Cardiac muscle cell (in vitro differentiated cells and primary cell): Measurements from ENCODE around the gene ZXDC. TPM values are rescaled to one million over a fixed set of nuclear protein-coding genes. Genes with fewer than 3 reads are reported as not detected.

Experiments
- DNase-seq, 2 donors: peaks; one replicate each; pipeline versions ENCODE4 v3.0.0 to v3.0.0-alpha.2; 2010 to 2017; ENCODE audit warnings: low read depth in 1 of 2, low spot score in 1 of 2
- H3K27ac ChIP-seq: fragments of 200-600 bp; sonication (generic); 2 replicates; pipeline ENCODE4 v1.5.1; 2016
- H3K27me3 ChIP-seq: fragments of 200-600 bp; sonication (generic); 2 replicates; pipeline ENCODE4 v1.6.0; 2016; ENCODE audit warnings: control low read depth
- H3K36me3 ChIP-seq: fragments of 200-600 bp; sonication (generic); 2 replicates; pipeline ENCODE4 v1.5.1; 2016; ENCODE audit warnings: control low read depth
- H3K4me1 ChIP-seq: fragments of 200-600 bp; sonication (generic); 2 replicates; pipeline ENCODE4 v1.8.1; 2017; ENCODE audit warnings: low read depth, mild to moderate bottlenecking, mixed run types
- H3K4me3 ChIP-seq: fragments of 200-600 bp; sonication (generic); 2 replicates; pipeline ENCODE4 v1.5.1; 2016; ENCODE audit warnings: mild to moderate bottlenecking
- H3K9me3 ChIP-seq: fragments of 200-600 bp; sonication (generic); 2 replicates; pipeline ENCODE4 v1.5.1; 2017; ENCODE audit warnings: low read depth, mild to moderate bottlenecking, control low read depth
- polyA plus RNA-seq: library from polyadenylated mRNA; unstranded; fragments of >200 nt; fragmentation: Nextera tagmentation; extraction: Ambion mirVana; gene quantifications from 2 replicates; pipeline ENCODE4 v1.2.1, GENCODE V29; 2016
- total RNA-seq: library from RNA; depleted of rRNA; stranded (reverse); fragments of >200 nt; gene quantifications from 2 replicates; pipeline ENCODE4 v1.2.3, GENCODE V29; 2016
- TF ChIP-seq, protein P1 (sequence below): IDR thresholded peaks from 2 replicates; pipeline ENCODE4 v1.5.1; 2012; ENCODE audit warnings: low read depth, mild to moderate bottlenecking, low read length

Gene ZXDC
- total and polyA plus RNA-seq, 2 experiments from 2014 or later: 40.4 to 56.3 TPM

DNA sequence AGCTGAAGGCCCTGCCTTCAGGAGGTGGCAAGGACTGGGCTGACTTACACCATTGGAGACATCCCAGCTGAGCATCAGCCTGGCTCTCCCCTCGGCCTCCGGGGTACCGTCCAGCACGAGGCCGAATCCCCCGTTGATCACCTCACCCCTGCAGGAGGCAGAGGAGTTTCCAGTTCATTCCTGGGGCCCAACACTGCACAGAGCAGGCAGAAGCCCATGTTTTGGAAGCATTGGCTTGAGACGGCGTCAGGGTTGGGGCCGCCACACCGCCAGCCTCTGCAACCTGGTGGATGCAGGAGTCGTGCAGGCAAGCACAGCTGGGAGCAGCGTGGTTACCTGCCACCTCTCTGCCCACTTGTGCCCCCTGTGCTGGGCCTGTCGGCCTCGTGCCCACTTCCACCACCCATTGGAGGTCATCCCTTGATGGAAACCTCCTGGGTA lies 7.7 kb upstream of the ZXDC start:
- TF ChIP-seq, protein P1, sequence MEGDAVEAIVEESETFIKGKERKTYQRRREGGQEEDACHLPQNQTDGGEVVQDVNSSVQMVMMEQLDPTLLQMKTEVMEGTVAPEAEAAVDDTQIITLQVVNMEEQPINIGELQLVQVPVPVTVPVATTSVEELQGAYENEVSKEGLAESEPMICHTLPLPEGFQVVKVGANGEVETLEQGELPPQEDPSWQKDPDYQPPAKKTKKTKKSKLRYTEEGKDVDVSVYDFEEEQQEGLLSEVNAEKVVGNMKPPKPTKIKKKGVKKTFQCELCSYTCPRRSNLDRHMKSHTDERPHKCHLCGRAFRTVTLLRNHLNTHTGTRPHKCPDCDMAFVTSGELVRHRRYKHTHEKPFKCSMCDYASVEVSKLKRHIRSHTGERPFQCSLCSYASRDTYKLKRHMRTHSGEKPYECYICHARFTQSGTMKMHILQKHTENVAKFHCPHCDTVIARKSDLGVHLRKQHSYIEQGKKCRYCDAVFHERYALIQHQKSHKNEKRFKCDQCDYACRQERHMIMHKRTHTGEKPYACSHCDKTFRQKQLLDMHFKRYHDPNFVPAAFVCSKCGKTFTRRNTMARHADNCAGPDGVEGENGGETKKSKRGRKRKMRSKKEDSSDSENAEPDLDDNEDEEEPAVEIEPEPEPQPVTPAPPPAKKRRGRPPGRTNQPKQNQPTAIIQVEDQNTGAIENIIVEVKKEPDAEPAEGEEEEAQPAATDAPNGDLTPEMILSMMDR: no peak
- no peak for DNase-seq
- H3K4me1 ChIP-seq: no peaks in the 10 kb centered on the region

DNA sequence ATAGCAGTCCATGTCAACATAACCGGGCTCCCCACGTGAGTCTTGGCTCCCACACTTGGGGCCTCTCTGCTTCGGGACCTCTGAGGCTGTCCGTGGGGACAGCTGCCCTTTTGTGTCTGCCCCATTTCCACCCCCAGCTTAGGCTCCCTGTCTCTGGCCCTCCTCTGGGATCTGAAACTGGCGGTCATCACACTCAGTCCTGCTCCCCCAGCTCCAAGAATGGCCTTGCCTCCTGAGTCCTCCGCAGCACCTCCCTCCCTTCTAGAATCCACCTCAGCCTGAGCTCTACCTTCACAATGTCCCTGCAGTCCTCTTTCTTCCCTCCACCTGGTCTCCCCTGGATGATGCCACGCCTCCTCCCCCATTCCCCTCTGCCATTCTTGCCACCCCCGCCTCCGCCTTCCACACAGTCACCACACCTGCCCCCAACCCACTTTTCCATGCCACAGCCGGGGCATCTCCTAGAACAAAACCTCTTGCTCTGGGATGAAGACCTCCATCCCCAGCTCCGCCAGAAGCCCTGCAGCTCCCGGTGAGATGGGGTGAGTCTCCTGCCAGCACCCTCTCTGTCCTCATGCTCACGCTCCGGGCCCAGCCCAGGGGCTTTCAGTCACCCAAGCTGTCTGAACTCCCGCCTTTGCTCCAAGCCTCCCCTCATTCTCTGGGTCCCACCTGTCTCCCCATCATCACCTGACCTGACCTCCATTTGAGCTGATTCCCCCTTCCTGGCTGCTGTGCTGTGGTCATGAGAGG lies 7.0 kb upstream of the ZXDC start:
- Histone ChIP-seq H3K27ac (no peak overlapping the region), H3K36me3 (no peaks in the 10 kb centered on the region), H3K4me3 (no peak overlapping the region), H3K27me3 (no peaks in the 10 kb centered on the region), H3K9me3 (no peaks in the 10 kb centered on the region), H3K4me1 (no peaks in the 10 kb centered on the region)
- TF ChIP-seq, protein P1: no peak
- DNase-seq: no peak

More for the DNA sequence above, 7.7 kb upstream of the ZXDC start:
- Histone ChIP-seq H3K36me3 (no peaks in the 10 kb centered on the region), H3K27ac (no peak overlapping the region), H3K27me3 (no peaks in the 10 kb centered on the region), H3K4me3 (no peak overlapping the region), H3K9me3 (no peaks in the 10 kb centered on the region)

DNA sequence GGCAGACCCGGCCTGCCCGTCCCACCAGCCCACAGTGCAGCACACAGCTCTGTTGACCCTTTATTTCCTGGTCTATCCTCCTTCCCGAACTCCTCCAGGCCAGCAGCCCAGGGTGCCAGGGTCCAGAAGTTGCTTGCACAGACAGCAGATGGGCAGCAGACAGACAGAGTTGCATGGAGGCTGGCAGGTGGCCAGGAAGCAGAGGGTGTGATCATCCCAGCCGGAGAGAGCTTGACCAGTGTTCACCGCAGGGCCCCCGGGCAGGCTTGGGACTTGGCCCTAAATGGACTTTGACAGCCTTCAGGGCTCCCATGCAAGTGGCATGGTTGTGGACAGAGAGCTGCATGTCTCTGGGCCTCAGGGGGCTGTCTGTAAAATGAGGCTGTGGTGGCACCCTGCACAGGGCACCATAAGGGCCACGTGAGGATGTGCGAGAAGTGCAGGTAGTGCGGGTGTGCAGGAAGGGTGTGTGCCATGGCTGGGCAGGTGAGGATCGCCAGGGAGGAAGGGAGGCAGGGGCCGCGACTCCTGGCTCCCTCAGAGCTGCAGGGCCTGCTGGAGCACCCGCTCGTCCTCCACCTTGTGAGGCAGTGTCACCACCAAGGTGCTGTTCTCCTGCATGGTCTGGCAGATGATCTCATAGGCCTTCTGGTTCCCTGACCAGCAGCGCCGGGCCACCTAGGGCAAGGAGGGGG lies 6.3 kb upstream of the ZXDC start:
- Histone ChIP-seq H3K36me3 (no peaks in the 10 kb centered on the region), H3K27me3 (no peaks in the 10 kb centered on the region), H3K4me1 (no peaks in the 10 kb centered on the region), H3K27ac (no peak overlapping the region), H3K4me3 (no peak overlapping the region), H3K9me3 (no peaks in the 10 kb centered on the region)
- peak in 1 of 2 donors; percentile 38 for DNase-seq
- TF ChIP-seq, protein P1: no peak

DNA sequence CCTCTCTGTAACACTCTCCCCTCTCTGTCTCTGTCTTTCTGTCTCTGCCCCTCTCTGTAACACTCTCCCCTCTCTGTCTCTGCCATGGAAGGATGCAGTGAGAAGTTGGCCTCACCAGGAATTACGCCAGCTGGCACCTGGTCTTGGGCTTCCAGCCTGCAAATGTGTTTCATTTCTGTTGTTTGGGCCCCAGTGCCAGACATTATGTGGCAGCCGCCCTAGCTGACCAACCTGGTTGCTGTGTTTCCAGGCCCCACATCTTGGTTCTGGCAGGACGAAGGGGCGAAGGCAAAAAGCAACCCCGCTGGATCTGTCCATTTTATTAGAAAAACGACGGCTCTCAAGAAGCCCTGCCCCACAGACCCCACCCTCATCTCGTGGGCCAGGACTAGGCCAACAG lies 5.2 kb upstream of the ZXDC start:
- no peaks in the 10 kb centered on the region for H3K4me1 ChIP-seq
- no peaks in the 10 kb centered on the region for H3K36me3 ChIP-seq
- TF ChIP-seq, protein P1: no peak
- DNase-seq: no peak
- no peak overlapping the region for H3K4me3 ChIP-seq
- no peak overlapping the region for H3K27ac ChIP-seq
- H3K9me3 ChIP-seq: no peaks in the 10 kb centered on the region
- no peaks in the 10 kb centered on the region for H3K27me3 ChIP-seq

DNA sequence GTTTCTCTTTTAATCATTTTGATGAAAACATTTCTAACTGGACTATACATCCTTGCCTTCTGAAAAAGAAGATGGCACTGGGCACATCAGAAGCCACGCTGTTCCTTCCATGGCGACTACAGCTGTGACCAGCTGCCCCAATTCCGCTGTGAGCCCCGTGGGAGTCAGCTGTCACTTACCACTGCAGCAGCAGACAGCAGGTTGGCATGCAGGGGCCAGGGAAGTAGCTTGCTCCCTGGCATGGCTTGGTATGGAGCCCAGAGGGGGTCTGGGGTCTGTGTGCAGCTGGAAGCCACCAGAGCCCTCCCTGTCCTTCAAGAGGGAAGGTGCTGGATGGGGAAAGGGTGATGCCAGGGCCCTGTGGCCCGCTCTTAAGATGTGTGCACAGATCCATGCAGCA lies 4.5 kb upstream of the ZXDC start:
- Histone ChIP-seq H3K36me3 (no peaks in the 10 kb centered on the region), H3K9me3 (no peaks in the 10 kb centered on the region), H3K27ac (no peak overlapping the region), H3K4me1 (no peaks in the 10 kb centered on the region), H3K4me3 (no peak overlapping the region), H3K27me3 (no peaks in the 10 kb centered on the region)
- TF ChIP-seq, protein P1: no peak
- DNase-seq: no peak
